ENCODE measurements around the gene ELAPOR2. TPM values are rescaled to one million over a fixed set of nuclear protein-coding genes. Genes with fewer than 3 reads are reported as not detected.
A peak's percentile ranks its signal among the peaks of the same experiment; 100 is the strongest.

Gene ELAPOR2
- total RNA-seq, 3 donors from 2014 or later (not counting 1 experiment from before 2014, with no cell fraction given) = 4.2 to 8.6 (median 6.2) TPM

GRCh38 chr7:87029078-87029477, 30.4 kb downstream of the ELAPOR2 start:
- H3K27ac Mint-ChIP-seq = no peak overlapping the region
- Histone ChIP-seq H3K36me3 (ENCODE audit: control insufficient read depth, insufficient read depth, low read length) (no peaks in the 10 kb centered on the region), H3K9me3 (ENCODE audit: control insufficient read depth, insufficient read depth, low read length) (no peaks in the 10 kb centered on the region), H3K4me3 (ENCODE audit: low read length) (no peak overlapping the region), H3K4me1 (ENCODE audit: control insufficient read depth, insufficient read depth, low read length) (no peaks in the 10 kb centered on the region), H3K27ac (ENCODE audit: low read length) (no peak overlapping the region), H3K27me3 (ENCODE audit: control insufficient read depth, insufficient read depth, low read length) (no peaks in the 10 kb centered on the region)
- H3K27me3 Mint-ChIP-seq (ENCODE audit: low read depth in 2 of 2) = no peaks in the 10 kb centered on the region
- no peaks in the 10 kb centered on the region for H3K4me1 Mint-ChIP-seq
- no peak for TF ChIP-seq CTCF (IDR thresholded peaks at IDR 0.05)
- no peak for ATAC-seq
- no peak for DNase-seq
- intact Hi-C loops (cut with micrococcal nuclease) = no loop called here
- H3K9me3 Mint-ChIP-seq = no peaks in the 10 kb centered on the region
- no peaks in the 10 kb centered on the region for H3K36me3 Mint-ChIP-seq
- WGBS (ENCODE audit: insufficient coverage) = 100% methylated on average over 1 of the region's 1 CpG
- H3K4me3 Mint-ChIP-seq = no peak overlapping the region

GRCh38 chr7:87028636-87029035, 30.8 kb downstream of the ELAPOR2 start:
- 33% methylated on average over 1 of the region's 1 CpG for WGBS (ENCODE audit: insufficient coverage)
- H3K9me3 Mint-ChIP-seq = no peaks in the 10 kb centered on the region

DNA sequence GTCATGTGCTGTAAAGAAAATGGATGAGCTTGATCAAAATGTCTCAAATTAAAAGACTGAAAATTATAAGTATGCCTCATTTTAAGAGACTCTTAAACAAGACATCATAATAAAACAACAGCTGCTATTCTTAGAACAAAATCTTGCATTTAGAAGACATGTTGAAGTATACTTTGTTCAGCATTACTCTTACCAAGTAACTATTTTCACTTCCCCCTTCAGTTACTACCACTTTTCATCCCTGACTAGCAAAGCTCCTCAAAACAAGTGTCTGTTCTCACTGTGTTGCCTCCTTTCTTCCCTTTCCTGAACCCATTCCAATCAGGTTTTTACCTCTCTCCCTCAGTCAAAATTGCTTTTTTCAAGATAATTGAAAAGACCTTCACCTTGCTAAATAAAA, 31.6 kb downstream of the ELAPOR2 start:
- H3K36me3 Mint-ChIP-seq = no peaks in the 10 kb centered on the region
- Histone ChIP-seq H3K4me1 (ENCODE audit: control insufficient read depth, insufficient read depth, low read length) (no peaks in the 10 kb centered on the region), H3K36me3 (ENCODE audit: control insufficient read depth, insufficient read depth, low read length) (no peaks in the 10 kb centered on the region), H3K9me3 (ENCODE audit: control insufficient read depth, insufficient read depth, low read length) (no peaks in the 10 kb centered on the region), H3K27me3 (ENCODE audit: control insufficient read depth, insufficient read depth, low read length) (no peaks in the 10 kb centered on the region), H3K4me3 (ENCODE audit: low read length) (no peak overlapping the region), H3K27ac (ENCODE audit: low read length) (no peak overlapping the region)
- DNase-seq = no peak
- no peak for ATAC-seq
- no peaks in the 10 kb centered on the region for H3K9me3 Mint-ChIP-seq
- TF ChIP-seq CTCF (IDR thresholded peaks at IDR 0.05) = no peak
- H3K27me3 Mint-ChIP-seq (ENCODE audit: low read depth in 2 of 2) = no peaks in the 10 kb centered on the region
- H3K27ac Mint-ChIP-seq = no peak overlapping the region
- no peaks in the 10 kb centered on the region for H3K4me1 Mint-ChIP-seq
- intact Hi-C loops (cut with micrococcal nuclease) = no loop called here
- H3K4me3 Mint-ChIP-seq = no peak overlapping the region

More at GRCh38 chr7:87028636-87029035, 30.8 kb downstream of the ELAPOR2 start:
- Histone ChIP-seq H3K27ac (ENCODE audit: low read length) (no peak overlapping the region), H3K27me3 (ENCODE audit: control insufficient read depth, insufficient read depth, low read length) (no peaks in the 10 kb centered on the region), H3K36me3 (ENCODE audit: control insufficient read depth, insufficient read depth, low read length) (no peaks in the 10 kb centered on the region), H3K4me3 (ENCODE audit: low read length) (no peak overlapping the region), H3K4me1 (ENCODE audit: control insufficient read depth, insufficient read depth, low read length) (no peaks in the 10 kb centered on the region), H3K9me3 (ENCODE audit: control insufficient read depth, insufficient read depth, low read length) (no peaks in the 10 kb centered on the region)
- TF ChIP-seq CTCF (IDR thresholded peaks at IDR 0.05) = no peak
- DNase-seq (peak in 1 of 2 donors; percentile 8), ATAC-seq (peak in 1 of 3 donors; percentile 41)
- Mint-ChIP-seq H3K27me3 (ENCODE audit: low read depth in 2 of 2) (no peaks in the 10 kb centered on the region), H3K4me1 (no peaks in the 10 kb centered on the region), H3K27ac (no peak overlapping the region), H3K4me3 (no peak overlapping the region), H3K36me3 (no peaks in the 10 kb centered on the region)
- intact Hi-C loops (cut with micrococcal nuclease) = no loop called here

DNA sequence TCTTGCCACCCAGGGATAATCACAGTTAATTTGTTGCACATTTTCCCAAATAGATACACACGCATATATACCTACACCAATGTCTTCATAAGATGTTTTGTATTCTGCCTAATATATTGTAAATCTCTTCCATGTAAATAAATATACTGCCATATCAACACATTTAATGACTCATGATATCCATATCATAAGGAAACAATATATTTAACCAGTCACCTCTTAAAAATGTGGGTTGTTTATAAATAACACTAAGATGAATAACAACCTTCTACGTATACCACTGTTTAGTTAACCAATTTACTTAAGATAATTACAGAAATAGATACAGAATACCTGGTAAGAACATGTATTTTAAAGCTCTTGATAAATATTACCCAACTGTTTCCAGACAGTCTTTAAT, 38.2 kb downstream of the ELAPOR2 start:
- no peaks in the 10 kb centered on the region for H3K36me3 ChIP-seq (ENCODE audit: control insufficient read depth, insufficient read depth, low read length)
- Mint-ChIP-seq H3K4me3 (no peak overlapping the region), H3K27ac (no peak overlapping the region), H3K36me3 (no peaks in the 10 kb centered on the region), H3K4me1 (no peaks in the 10 kb centered on the region), H3K27me3 (ENCODE audit: low read depth in 2 of 2) (no peaks in the 10 kb centered on the region), H3K9me3 (no peaks in the 10 kb centered on the region)
- no peak for TF ChIP-seq CTCF (IDR thresholded peaks at IDR 0.05)
- WGBS (ENCODE audit: insufficient coverage) = no CpG with 5 or more reads among the region's 2 CpGs
- intact Hi-C loops (cut with micrococcal nuclease) = no loop called here
- no peaks in the 10 kb centered on the region for H3K4me1 ChIP-seq (ENCODE audit: control insufficient read depth, insufficient read depth, low read length)
- H3K27ac ChIP-seq (ENCODE audit: low read length) = no peak overlapping the region
- H3K4me3 ChIP-seq (ENCODE audit: low read length) = no peak overlapping the region
- DNase-seq = no peak
- no peaks in the 10 kb centered on the region for H3K27me3 ChIP-seq (ENCODE audit: control insufficient read depth, insufficient read depth, low read length)
- ATAC-seq = no peak
- no peaks in the 10 kb centered on the region for H3K9me3 ChIP-seq (ENCODE audit: control insufficient read depth, insufficient read depth, low read length)

All from natural killer cell (primary cell).